GM19193 (cell line): ENCODE results near the gene CDC25A.

Experiments
- POLR2A ChIP-seq: IDR thresholded peaks from 4 replicates; pipeline ENCODE4 v1.6.1; 2011; ENCODE audit not compliant: insufficient read depth, insufficient read length; ENCODE audit errors: extremely low read depth

Gene CDC25A

DNA sequence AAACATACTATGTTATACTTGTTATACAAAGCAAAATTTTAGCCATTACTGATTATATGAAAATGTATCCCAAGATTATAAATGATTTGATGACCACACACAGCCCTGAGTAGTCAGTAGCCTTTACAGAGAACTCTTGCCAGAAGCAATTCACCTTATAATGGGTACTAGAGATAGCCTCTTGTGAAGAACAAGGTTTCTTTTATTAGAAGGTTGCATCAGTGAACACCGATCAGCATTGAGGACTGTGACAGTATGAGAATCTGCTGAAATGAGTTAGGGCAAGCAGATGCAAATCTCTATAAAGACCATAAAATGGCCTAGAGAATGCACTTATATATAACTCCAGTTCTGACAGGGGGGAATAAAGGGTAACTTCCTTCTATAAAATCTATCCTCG, 10.1 kb downstream of the CDC25A start:
- no peak for TF ChIP-seq POLR2A

DNA sequence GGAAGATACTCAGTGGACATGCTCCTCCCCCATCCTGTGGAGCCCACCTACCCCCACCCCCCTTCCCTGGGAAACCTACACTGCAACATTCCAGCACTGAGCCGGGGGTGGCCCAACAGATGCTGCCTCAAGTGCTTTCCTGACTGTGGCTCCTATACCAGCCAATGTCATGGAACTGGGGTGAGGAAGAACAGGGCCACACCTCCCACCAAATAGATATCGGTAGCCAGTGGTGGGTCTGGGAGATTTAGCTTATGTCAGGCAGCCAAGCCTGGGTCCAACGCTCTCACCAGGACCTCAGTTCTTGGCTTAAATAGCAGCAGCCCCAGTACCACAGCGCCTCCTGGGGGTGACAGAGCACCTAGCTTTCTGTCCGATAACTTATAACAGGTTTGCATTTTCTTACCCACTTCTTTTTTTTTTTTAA, 30.3 kb downstream of the CDC25A start:
- no peak for TF ChIP-seq POLR2A

- no peak for TF ChIP-seq POLR2A
Observed at GRCh38 chr3:48157202-48157840, 30.9 kb downstream of the CDC25A start.

- TF ChIP-seq POLR2A: no peak
Observed at GRCh38 chr3:48156163-48156562, 32.1 kb downstream of the CDC25A start.

GRCh38 chr3:48155122-48155521, 33.1 kb downstream of the CDC25A start:
- TF ChIP-seq POLR2A: no peak

GRCh38 chr3:48151807-48152427, 36.3 kb downstream of the CDC25A start:
- TF ChIP-seq POLR2A: no peak

- TF ChIP-seq POLR2A: no peak
Observed at GRCh38 chr3:48151058-48151806, 37.0 kb downstream of the CDC25A start.

DNA sequence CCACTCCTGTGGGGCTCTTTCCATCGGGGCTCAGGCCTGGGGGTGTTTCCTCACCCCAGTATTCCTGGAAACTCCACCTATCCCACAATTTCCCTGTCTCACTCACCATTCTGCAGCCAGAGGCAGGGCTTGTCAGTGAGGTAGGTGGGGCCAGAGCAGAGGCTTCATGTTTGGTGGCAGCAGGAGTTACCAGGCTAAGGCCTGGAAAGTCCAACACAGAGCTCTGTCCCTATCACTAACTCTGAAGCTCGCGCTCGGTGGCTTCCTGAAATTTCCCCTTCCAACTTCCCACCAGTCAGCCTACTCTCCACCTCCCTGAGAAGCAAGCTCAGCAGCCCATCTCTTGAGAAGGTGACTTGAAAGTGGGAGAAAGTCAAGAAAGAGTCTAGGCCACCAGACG, 44.2 kb downstream of the CDC25A start:
- TF ChIP-seq POLR2A: no peak

DNA sequence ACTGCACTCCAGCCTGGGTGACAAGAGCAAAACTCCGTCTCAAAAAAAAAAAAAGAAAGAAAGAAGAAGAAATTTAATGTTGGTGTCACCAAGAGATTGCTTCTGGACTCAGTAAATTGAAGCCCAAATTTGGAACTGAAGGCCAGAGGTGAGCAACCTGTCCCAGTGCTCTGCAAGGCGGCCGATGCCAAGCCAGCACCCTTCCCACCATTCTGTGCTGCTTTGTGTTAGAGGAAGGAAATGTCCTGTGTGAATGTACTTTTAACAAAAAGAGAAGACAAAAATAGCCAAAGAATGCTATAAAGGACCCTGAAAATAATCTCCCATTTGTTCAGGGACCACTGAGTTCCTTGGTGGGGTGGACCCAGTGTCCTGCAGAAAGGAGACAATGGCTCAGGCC, 44.6 kb downstream of the CDC25A start:
- TF ChIP-seq POLR2A: no peak

DNA sequence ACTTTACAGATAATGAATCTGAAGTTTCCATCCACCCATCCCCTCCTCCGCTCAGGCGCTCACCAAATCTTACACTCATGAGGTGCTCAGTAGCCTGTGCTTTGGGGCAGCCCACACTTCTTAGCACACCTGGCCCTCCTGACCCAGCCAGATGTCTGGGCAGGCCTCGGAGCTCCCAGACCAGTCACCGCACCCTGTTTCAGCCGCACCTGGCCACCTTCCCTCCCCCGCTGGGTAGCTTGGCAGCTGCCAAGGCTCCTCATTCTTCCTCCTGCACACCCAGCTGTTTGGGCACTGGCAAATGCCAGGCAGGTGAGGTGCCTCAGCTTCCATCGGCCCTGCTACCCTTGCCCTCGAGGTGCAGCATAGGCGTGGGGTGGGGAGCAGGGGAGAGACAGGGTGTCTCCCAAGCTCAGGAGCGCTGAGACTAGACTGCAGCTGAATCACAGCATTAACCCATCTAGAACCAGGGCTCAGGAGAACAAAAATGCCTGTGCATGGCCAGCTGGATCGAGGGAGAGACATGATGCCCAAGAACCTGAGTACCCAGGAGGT, 45.8 kb downstream of the CDC25A start:
- TF ChIP-seq POLR2A: no peak

DNA sequence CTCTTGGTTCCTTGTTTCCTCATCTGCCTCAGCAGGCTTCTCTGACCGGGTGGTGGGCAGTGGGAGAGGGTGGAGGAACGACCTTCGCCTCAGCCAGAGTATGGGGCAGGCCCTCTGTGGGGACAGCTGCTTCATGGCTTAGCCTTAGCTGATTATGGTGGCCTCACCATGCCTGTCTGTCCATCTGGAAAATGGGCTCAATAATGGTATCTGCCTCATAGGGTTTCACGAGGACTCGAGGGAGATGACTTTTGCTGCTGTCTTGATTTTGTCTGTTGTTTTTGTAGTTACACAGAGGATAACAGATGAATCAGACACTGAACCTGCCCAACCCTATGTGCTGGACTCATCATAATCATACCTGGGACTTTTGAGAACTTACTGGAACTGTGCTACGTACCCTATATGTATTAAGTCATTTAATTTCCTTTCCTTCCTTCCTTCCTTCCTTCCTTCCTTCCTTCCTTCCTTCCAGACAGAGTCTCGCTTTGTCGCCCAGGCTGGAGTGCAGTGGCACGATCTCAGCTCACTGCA, 46.5 kb downstream of the CDC25A start:
- no peak for TF ChIP-seq POLR2A

DNA sequence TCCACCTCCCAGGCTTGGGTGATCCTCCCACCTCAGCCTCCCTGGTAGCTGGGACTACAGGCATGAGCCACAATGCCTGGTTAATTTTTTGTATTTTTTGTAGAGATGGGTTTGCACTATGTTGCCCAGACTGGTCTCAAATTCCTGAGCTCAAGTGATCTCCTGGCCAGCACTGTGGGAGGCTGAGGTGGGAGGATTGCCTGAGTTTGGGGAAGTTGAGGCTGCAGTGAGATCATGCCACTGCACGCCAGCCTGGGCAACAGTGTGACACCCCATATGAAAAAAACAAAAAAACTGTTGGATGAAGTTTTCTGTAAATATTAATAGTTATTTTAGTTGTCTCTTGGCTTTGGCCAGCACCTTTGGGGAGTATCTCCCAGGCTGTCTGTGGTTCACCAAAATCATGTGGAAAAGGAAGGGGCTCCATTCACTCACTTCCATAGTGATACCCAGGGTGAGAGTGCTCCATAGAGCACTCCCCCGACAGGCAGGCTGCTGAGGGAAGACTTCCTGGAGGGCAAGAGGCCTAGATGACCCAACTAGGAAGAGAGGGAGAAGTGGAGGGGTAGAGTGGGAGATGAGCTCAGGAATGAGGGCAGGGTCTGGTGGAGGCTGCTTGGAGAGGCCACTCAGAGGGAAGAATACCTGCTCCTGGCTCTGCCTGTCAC, 47.1 kb downstream of the CDC25A start:
- no peak for TF ChIP-seq POLR2A

DNA sequence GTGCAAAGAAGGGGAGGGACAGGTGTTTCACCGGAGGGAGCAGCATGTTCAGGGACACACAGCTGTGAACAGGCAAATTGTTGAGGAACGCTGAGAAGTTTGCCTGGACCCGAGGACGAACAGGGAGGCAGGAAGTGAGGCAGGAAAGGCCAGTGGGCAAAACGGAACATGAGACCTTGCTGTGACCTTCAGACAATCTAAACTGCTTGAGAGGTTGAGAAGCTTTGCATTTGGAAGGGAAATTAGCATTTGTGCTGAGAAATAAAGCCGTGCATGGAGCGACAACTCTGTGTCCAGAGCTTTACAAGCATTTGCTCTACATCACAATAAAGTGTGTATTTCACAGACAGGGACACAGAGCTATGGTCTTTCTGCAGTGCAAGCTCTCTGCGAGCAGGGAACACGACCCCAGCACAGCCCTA, 47.9 kb downstream of the CDC25A start:
- no peak for TF ChIP-seq POLR2A

DNA sequence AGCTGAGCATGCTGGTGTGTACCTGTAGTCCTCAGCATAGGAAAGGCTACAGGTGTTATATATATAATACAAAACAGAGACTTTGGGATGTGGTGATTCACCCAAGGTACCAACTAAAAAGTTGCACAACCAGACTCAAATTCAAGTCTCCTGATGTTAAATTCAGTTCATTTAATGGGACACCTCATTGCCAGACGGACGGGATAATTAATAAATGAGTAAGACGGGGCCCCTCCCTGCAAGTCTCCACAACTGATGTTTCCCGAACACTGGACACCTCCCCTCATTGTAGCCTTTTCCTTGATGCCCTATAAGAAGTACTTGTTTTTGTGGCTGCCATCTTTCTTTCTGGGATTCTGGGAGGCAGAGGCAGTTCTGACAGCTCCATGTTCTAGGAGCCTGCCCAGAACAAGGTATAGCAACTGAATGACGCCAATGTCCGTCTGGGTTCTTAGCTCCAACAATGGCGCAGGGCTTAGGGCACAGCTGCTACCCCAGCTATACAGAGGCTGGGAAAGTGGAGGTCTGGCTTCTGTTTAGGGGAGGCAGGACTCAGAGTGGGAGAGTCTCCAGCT, 50.7 kb downstream of the CDC25A start:
- no peak for TF ChIP-seq POLR2A

GRCh38 chr3:48135552-48136495, 52.4 kb downstream of the CDC25A start:
- no peak for TF ChIP-seq POLR2A
